GM21619 (cell line): Measurements from ENCODE around the gene DNAJC1.

ENCODE experiments used
- ATAC-seq: cut with Tn5 transposase; IDR thresholded peaks from one replicate; pipeline ENCODE4 v1.9.1; 2021; ENCODE audit not compliant: unreplicated experiment

Gene DNAJC1

DNA sequence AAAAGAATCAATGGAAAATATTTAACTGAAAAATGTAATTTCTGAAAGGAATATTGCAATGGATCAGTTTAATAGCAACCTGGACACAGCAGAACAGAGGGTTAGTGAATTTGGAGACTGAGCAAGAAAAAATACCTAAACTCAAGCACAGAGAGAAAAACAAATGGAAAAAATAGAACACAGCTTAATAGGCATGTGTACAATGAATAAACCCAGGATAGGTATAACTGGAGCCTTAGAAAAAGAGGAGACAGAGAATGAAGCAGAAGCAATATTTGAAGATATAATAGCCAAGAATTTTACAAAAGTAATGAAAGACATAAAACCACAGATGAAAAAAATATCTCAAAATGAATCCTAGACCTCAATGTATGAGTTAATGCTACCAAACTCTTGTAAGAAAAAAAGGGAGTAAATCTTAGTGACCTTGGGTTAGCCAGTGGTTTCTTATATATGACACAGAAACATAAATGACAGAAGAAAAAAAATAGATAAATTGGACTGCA, 2.9 kb upstream of the DNAJC1 start:
- ATAC-seq = no peak

- ATAC-seq = no peak
These were observed 2.2 kb upstream of the DNAJC1 start for GRCh38 chr10:22005763-22006162.

DNA sequence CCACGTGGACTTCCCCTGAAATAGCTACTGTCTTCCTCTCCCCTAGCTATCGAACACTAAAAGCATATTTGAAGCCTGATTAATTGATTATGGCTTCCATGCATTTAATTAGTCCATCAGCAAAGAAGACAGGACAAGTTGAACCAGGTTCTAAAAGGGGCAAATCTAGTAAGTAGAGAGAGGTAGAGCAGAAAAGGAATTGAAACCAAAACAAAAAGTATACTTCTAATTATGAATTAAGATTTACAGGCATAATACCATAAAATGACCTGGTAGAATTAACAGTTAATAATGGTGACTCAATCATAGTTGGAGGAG, 393 bp upstream of the DNAJC1 start:
- ATAC-seq = peak; percentile 0

- ATAC-seq = peak; percentile 18
These were observed 846 bp downstream of the DNAJC1 start for GRCh38 chr10:22002591-22003176.

GRCh38 chr10:21995557-21995956, 8.0 kb downstream of the DNAJC1 start:
- ATAC-seq = no peak

DNA sequence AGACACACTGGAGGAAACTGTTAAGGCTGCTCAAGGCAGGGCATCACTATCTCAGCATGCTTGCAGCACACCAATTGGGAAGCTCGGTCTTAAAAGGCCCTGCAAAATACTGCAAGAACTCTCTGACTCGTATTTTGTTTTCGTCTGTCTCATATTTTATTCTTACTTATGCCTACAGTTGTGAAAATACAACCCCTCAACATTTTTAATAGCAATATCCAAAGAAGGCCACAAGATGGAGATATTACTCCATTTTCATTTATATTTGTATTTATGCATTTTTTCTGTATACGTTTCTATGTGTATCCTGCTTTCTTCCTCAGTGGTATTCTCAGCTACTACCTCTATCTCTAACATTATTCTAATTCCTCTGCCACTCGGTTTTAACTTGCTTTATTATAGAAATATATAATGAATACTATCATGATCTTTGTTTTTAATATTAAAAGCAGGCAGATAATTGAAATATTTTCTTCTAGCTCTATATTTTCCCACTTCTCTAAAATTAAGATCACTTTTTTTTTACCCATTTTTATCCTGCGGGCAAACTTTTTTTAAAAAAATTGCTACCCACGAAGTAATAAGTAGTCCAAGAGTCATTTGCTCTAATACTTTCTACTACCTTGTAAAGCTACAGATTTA, 10.0 kb downstream of the DNAJC1 start:
- ATAC-seq = no peak

GRCh38 chr10:21991785-21992184, 11.7 kb downstream of the DNAJC1 start:
- no peak for ATAC-seq

DNA sequence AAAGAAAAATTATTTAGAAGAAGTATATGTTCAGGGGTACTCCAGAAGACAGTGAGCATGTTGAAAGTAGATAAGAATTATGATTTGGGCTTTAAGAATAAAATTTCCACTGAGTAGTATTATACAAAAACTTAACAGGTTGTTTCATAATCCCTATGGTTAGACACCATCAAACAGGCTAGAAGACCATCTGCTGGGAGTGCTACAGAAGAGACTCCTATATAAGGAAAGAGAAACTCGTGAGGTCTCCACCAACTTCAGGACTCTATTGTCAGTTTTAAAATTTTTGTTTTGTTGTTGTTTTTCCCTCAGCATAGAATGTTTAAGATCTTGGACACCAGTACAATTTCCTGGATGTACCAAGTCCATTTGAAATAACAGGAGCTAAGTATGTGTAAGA, 13.1 kb downstream of the DNAJC1 start:
- no peak for ATAC-seq

- peak; percentile 90 for ATAC-seq
These were observed 13.9 kb downstream of the DNAJC1 start for GRCh38 chr10:21989453-21990154.

DNA sequence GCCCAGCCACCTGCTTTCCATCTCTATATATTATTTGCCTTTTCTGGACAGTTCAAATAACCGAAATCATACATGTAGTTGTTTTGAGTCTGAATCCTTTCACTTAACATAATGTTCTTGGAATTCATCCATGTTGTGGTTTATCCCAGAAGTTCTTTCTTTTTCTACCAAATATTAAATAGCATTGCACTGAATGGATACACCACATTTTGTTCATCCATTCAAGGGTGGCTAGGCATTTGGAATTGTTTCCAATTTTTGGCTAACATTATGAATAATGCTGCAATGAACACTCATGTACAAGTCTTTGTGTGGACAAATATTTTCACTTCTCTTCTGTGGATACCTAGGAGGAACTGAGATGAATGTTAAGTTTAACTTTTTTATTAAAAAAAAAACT, 18.0 kb downstream of the DNAJC1 start:
- ATAC-seq = no peak

GRCh38 chr10:21981118-21981517, 22.4 kb downstream of the DNAJC1 start:
- ATAC-seq = no peak

DNA sequence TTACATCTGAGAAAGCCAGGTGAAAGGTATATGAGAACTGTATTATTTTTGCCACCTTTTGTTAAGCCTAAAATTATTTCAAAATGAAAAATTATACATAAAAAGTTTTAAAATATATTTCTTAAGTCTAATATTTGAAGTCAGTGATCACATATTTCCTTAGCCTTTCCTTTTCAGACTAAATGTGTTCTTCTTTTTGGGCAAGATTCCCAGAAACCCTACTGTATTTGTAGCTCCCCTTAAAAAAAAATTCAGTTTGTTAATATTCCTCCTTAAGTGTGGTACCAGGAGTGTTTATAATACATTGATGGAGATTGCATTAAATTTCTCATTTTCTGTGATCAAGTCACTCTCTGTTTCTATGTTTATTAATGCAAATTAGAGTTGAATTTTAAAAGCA, 22.8 kb downstream of the DNAJC1 start:
- no peak for ATAC-seq

GRCh38 chr10:21978191-21978862, 25.2 kb downstream of the DNAJC1 start:
- no peak for ATAC-seq

DNA sequence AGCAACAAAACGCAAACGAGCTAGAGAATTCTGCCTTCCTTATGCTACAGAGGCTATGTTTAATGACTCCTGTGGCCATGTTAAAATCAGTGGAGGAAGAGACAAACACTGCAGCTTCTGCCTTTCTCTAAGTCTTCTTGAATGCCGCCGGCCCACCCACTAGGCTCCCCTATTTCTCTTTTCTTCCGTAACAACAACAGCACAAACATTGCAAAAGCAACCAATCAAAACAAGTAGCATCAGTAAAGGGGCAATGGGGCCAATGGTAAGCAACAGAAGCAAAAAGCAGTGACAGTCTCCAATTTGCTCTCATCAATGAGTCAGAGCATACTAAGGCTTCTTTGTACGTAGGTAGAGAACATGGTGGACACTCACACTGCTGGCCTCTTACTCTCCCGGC, 26.8 kb downstream of the DNAJC1 start:
- no peak for ATAC-seq

- ATAC-seq = no peak
These were observed 27.2 kb downstream of the DNAJC1 start for GRCh38 chr10:21976280-21976679.

GRCh38 chr10:21975378-21975990, 28.0 kb downstream of the DNAJC1 start:
- ATAC-seq = no peak

DNA sequence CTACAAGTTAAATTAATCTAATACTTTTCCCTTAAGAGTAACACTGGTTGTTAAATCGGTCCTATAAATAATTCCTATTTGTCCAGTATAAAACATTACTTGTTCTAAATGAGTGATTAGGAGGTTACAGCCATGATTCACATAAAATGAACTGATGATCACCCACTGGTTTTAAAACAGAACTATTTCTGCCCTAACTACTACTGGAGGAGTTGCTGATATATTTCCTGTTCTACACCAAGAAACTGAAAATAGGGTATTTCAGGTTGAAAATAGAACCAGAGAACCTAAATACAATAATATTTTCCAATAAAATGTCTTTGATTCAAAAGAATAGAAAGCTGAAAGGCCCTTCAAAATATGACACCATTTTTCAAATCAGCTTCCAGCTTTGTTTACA, 30.9 kb downstream of the DNAJC1 start:
- peak; percentile 57 for ATAC-seq

GRCh38 chr10:21969326-21970287, 33.9 kb downstream of the DNAJC1 start:
- no peak for ATAC-seq

- ATAC-seq = no peak
These were observed 38.4 kb downstream of the DNAJC1 start for GRCh38 chr10:21964983-21965665.

DNA sequence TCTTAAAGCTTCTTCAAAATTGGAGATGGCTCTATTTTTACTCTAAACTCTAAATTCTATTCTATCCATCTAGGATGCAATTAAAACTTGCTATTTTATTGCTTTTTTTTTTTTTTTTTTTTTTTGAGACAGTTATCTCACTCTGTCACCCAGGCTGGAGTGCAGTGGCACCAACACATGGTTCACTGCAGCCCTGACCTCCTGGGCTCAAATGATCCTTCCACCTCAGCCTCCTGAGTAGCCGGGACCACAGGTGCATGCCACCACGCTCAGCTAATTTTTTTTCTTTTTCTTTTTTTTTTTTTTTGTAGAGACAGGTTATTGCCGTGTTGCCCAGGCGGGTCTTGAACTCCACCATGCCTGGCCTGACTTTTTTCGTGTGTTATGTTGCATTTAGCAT, 41.2 kb downstream of the DNAJC1 start:
- ATAC-seq = no peak
